DOHH2 (cell line): Measurements from ENCODE around the gene AP1G2.

Experiments
- EZH2phosphoT487 ChIP-seq: fragments of 200-600 bp; sonication (generic); IDR thresholded peaks from 2 replicates; pipeline ENCODE4 v1.6.1; 2017; ENCODE audit warnings: borderline replicate concordance, mild to moderate bottlenecking, antibody characterized with exemption, low read length, moderate library complexity, mixed read lengths
- TF ChIP-seq, protein P1 (sequence below): fragments of 200-600 bp; sonication (generic); IDR thresholded peaks from one replicate; pipeline ENCODE4 v1.5.1; 2014; ENCODE audit warnings: antibody characterized with exemption, mild to moderate bottlenecking, low read depth, low read length; ENCODE audit not compliant: poor library complexity, severe bottlenecking

DNA sequence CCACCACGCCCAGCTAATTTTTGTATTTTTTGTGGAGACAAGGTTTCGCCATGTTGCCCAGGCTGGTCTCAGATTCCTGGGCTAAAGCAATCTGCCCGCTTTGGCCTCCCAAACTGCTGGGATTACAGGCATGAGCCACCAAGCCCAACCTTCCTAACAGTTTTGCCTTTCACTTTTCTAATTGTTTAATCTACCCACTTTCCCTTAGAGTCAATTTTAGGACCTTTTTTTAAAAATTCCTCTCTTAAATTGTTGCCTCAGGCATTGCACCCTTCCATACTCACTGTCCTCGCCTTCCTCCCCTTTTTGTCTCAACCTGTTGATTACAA is 27.5 kb downstream of the AP1G2 start:
- TF ChIP-seq, protein P1, sequence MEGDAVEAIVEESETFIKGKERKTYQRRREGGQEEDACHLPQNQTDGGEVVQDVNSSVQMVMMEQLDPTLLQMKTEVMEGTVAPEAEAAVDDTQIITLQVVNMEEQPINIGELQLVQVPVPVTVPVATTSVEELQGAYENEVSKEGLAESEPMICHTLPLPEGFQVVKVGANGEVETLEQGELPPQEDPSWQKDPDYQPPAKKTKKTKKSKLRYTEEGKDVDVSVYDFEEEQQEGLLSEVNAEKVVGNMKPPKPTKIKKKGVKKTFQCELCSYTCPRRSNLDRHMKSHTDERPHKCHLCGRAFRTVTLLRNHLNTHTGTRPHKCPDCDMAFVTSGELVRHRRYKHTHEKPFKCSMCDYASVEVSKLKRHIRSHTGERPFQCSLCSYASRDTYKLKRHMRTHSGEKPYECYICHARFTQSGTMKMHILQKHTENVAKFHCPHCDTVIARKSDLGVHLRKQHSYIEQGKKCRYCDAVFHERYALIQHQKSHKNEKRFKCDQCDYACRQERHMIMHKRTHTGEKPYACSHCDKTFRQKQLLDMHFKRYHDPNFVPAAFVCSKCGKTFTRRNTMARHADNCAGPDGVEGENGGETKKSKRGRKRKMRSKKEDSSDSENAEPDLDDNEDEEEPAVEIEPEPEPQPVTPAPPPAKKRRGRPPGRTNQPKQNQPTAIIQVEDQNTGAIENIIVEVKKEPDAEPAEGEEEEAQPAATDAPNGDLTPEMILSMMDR: no peak
- TF ChIP-seq EZH2phosphoT487: no peak
